Measurements from ENCODE around the gene STIP1.

STIP1 gene

DNA sequence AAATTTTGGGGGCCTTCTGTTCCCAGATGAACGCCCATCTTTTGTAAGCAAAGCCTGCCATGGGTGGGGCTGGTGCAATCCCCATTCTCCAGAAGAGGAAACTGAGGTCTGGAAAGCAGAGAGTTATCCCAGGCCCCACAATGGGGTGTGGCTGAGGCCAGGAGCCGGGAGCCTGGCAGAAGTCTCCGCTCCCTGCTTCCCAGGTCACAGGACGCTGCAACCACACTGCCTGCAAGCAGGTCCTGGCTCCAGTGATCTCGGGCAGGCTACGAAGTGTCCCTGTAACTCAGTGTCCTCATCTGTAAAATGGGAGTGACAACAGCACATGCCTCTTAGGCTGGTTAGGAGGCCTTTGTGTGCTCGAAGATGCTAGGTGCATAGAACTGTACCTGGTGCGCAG, 67.1 kb downstream of the STIP1 start:
- no peak for DNase-seq

DNA sequence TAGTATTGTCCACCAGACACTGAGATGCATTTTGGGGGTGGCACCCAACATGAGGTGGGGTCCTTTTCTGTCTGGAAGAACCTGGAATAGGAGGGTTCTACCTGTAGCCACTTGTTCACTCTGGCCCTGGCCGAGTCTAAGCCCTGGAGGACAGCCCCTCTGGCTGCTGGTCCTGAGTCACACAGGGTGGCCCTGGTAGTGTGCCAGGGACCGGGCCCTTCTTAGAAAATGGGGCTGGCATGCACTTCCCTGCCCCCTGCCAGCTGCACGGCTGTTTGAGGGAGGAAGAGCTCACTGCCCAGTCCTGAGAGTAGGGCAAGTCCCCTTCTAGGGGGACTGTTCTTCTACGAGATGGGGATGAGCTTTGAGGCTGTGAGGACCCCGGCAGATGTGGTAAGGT, 67.5 kb downstream of the STIP1 start:
- no peak for DNase-seq

Measured in stimulated activated CD4-positive, alpha-beta T cell treated with anti-CD3 and anti-CD28 coated beads, Interleukin-1b, Interleukin-23, amount 100 ng/mL, for 48 hours (primary cell).